B cell (primary cell): Measurements from ENCODE around the gene RAB11FIP5. TPM values are rescaled to one million over a fixed set of nuclear protein-coding genes. Genes with fewer than 3 reads are reported as not detected.

Experiments used
- ATAC-seq: fragments of 200-7000 bp; cut with Tn5 transposase; one replicate; pipeline ENCODE4 v1.10.0; 2021; ENCODE audit warnings: low read depth, mild to moderate bottlenecking, moderate number of reproducible peaks, moderate library complexity
- CTCF ChIA-PET: fragments of 350-600 bp; sonication (Branson Sonifier 250); formaldehyde crosslinking; loops from one replicate; lab custom pipeline; 2021; ENCODE audit warnings: antibody characterized with exemption, inconsistent platforms; lab: Charles Lee
- POLR2A ChIA-PET: fragments of 350-600 bp; sonication (Branson Sonifier 250); formaldehyde crosslinking; loops from one replicate; lab custom pipeline; 2021; ENCODE audit warnings: antibody characterized with exemption; lab: Charles Lee
- DNase-seq: peaks from one replicate; pipeline ENCODE4 v3.0.0; 2013
- H2AFZ ChIP-seq: 2 replicates; pipeline ENCODE4 v1.6.1; 2012; ENCODE audit warnings: mild to moderate bottlenecking, low read depth, low read length; ENCODE audit not compliant: insufficient read depth, poor library complexity, severe bottlenecking
- H3K27ac ChIP-seq, 2 donors: 1 replicate in 1 of 2; 2 replicates in 1 of 2; pipeline ENCODE4 v1.5.1; 2012 to 2013; ENCODE audit warnings: low read length in 2 of 2, mild to moderate bottlenecking in 2 of 2, moderate library complexity in 1 of 2
- H3K27me3 ChIP-seq, 4 experiments: fragments of 200-600 bp in 1 of 4; sonication (generic) in 1 of 4; replicated peaks in 1 of 4; 1 replicate in 2 of 4; 2 replicates in 2 of 4; pipeline versions ENCODE4 v1.6.1 to v1.7.0; 2013 to 2016; ENCODE audit warnings: low read length in 3 of 4, mild to moderate bottlenecking in 2 of 4, mixed read lengths in 1 of 4, moderate library complexity in 1 of 4; ENCODE audit not compliant: insufficient read depth in 4 of 4, control insufficient read depth in 3 of 4; ENCODE audit errors: control extremely low read depth in 1 of 4
- H3K36me3 ChIP-seq, 2 experiments: replicated peaks in 1 of 2; 1 replicate in 1 of 2; 2 replicates in 1 of 2; pipeline versions ENCODE4 v1.6.1 to v1.7.1; 2013; ENCODE audit warnings: low read length in 1 of 2; ENCODE audit not compliant: insufficient read depth in 2 of 2, control insufficient read depth in 1 of 2; ENCODE audit errors: control extremely low read depth in 1 of 2, extremely low read depth in 1 of 2
- H3K4me1 ChIP-seq, 2 donors: fragments of 200-600 bp in 1 of 2; sonication (generic) in 1 of 2; 1 replicate in 1 of 2; 2 replicates in 1 of 2; pipeline versions ENCODE4 v1.5.1 to v1.6.1; 2013 to 2017; ENCODE audit warnings: low read length in 2 of 2; ENCODE audit not compliant: control insufficient read depth in 2 of 2, insufficient read depth in 2 of 2
- H3K4me2 ChIP-seq: replicated peaks from 2 replicates; pipeline ENCODE3; 2012; ENCODE audit warnings: mild to moderate bottlenecking, low read depth, low read length; ENCODE audit not compliant: poor library complexity, severe bottlenecking
- H3K4me3 ChIP-seq, 5 experiments: fragments of 200-600 bp in 1 of 5; sonication (generic) in 1 of 5; 1 replicate in 3 of 5; 2 replicates in 2 of 5; pipeline versions ENCODE4 v1.5.1 to v1.7.0; 2011 to 2016; ENCODE audit warnings: low read length in 4 of 5, mild to moderate bottlenecking in 4 of 5, low read depth in 2 of 5, control low read depth in 1 of 5, moderate library complexity in 1 of 5; ENCODE audit not compliant: insufficient read depth in 1 of 5; ENCODE audit errors: control extremely low read depth in 1 of 5, extremely low read depth in 1 of 5
- H3K79me2 ChIP-seq: fragments of 200-600 bp; sonication (generic); one replicate; pipeline ENCODE4 v1.6.0; 2016; ENCODE audit warnings: low read length; ENCODE audit not compliant: control insufficient read depth, insufficient read depth
- H3K9ac ChIP-seq: fragments of 200-600 bp; sonication (generic); 2 replicates; pipeline ENCODE4 v1.6.1; 2017; ENCODE audit warnings: mild to moderate bottlenecking, low read length, moderate library complexity
- H3K9me3 ChIP-seq, 3 donors: one replicate each; pipeline versions ENCODE4 v1.6.1 to v1.7.1; 2013; ENCODE audit warnings: low read length in 2 of 3; ENCODE audit not compliant: control insufficient read depth in 2 of 3, insufficient read depth in 1 of 3; ENCODE audit errors: control extremely low read depth in 1 of 3
- H4K20me1 ChIP-seq: 2 replicates; pipeline ENCODE4 v1.6.0; 2012; ENCODE audit warnings: mild to moderate bottlenecking, low read length; ENCODE audit not compliant: insufficient read depth, control insufficient read depth, poor library complexity, severe bottlenecking
- H3K27ac Mint-ChIP-seq: one replicate; pipeline ENCODE4 v1.8.0; 2021; ENCODE audit warnings: mixed read lengths
- H3K27me3 Mint-ChIP-seq: one replicate; pipeline ENCODE4 v1.8.0; 2021; ENCODE audit warnings: mixed read lengths
- H3K4me1 Mint-ChIP-seq: one replicate; pipeline ENCODE4 v1.8.0; 2021; ENCODE audit warnings: mixed read lengths
- H3K4me3 Mint-ChIP-seq: one replicate; pipeline ENCODE4 v1.8.0; 2021; ENCODE audit warnings: mixed read lengths
- H3K9me3 Mint-ChIP-seq: one replicate; pipeline ENCODE4 v1.8.0; 2022; ENCODE audit warnings: mixed read lengths; ENCODE audit not compliant: insufficient read depth
- EZH2 ChIP-seq: IDR thresholded peaks from 2 replicates; pipeline ENCODE4 v1.6.1; 2012; ENCODE audit warnings: borderline replicate concordance, low read depth, mild to moderate bottlenecking, moderate library complexity, low read length; ENCODE audit not compliant: insufficient read depth, poor library complexity, severe bottlenecking
- WGBS: methylation state at CpG from one replicate; pipeline ENCODE4 v1.1.5; 2013; ENCODE audit warnings: missing lambda C conversion rate; ENCODE audit not compliant: insufficient coverage; 5-methylcytosine and 5-hydroxymethylcytosine counted together
- intact Hi-C: fragments of 100-400 bp; cut with micrococcal nuclease; formaldehyde crosslinking; loops from one replicate; pipeline ENCODE4 v1.10.0; 2022
- polyA plus RNA-seq: library from polyadenylated mRNA; depleted of rRNA; stranded (reverse); fragments of >200 nt; gene quantifications from 2 replicates; pipeline ENCODE4 v1.2.3, GENCODE V29; 2012
- total RNA-seq, 2 donors: library from RNA; stranded (reverse); fragments of 120-200 nt in 1 of 2; gene quantifications; 1 replicate in 1 of 2; 2 replicates in 1 of 2; pipeline versions ENCODE4 v1.2.3 to v1.2.4, GENCODE V29; 2013 to 2022
- TF ChIP-seq, protein P1 (sequence below): fragments of 200-600 bp; IDR thresholded peaks from one replicate; pipeline ENCODE4 v1.8.0; 2022; ENCODE audit warnings: antibody characterized with exemption, mild to moderate bottlenecking

Gene RAB11FIP5
- total and polyA plus RNA-seq, 2 donors (not counting 1 experiment from before 2014, with no cell fraction given): 1.7 to 4.6 TPM

DNA sequence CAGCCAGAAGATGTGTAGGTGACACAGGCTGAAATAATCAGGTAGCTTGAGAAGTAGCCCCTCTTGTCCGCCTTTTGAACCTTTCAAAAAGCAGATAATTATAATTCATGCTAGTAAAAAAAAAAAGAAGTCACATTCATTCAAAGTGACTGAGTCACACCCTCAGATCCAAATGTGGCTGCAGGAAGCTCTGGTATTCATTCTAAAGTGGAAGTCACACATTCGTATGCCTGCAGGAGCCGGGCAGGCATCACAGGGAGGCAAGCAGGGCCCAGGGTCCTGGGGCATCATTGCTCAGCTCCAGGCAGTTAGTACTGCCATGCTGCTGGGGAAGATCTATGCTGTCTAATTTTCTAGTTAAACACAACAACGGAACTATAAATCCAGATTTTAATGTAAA is 21.7 kb upstream of the RAB11FIP5 start:
- Mint-ChIP-seq H3K4me1 (no peaks in the 10 kb centered on the region), H3K4me3 (no peak overlapping the region), H3K9me3 (peaks cover 2% of the 10 kb centered on the region), H3K27me3 (peaks cover 14% of the 10 kb centered on the region), H3K27ac (no peak overlapping the region)
- H3K4me2 ChIP-seq: no peak overlapping the region
- ChIA-PET CTCF (no interaction called here), POLR2A (no interaction called here)
- H3K4me1 ChIP-seq: no peaks in the 10 kb centered on the region
- H3K27me3 ChIP-seq: peaks cover 0 to 7% (median 1%) of the 10 kb centered on the region in 4 experiments
- H3K9me3 ChIP-seq: no peaks in the 10 kb centered on the region
- H4K20me1 ChIP-seq: no peaks in the 10 kb centered on the region
- H3K27ac ChIP-seq: no peak overlapping the region
- H3K9ac ChIP-seq: no peak overlapping the region
- H3K36me3 ChIP-seq: no peaks in the 10 kb centered on the region
- intact Hi-C loops: no loop called here
- TF ChIP-seq EZH2: no peak
- TF ChIP-seq, protein P1, sequence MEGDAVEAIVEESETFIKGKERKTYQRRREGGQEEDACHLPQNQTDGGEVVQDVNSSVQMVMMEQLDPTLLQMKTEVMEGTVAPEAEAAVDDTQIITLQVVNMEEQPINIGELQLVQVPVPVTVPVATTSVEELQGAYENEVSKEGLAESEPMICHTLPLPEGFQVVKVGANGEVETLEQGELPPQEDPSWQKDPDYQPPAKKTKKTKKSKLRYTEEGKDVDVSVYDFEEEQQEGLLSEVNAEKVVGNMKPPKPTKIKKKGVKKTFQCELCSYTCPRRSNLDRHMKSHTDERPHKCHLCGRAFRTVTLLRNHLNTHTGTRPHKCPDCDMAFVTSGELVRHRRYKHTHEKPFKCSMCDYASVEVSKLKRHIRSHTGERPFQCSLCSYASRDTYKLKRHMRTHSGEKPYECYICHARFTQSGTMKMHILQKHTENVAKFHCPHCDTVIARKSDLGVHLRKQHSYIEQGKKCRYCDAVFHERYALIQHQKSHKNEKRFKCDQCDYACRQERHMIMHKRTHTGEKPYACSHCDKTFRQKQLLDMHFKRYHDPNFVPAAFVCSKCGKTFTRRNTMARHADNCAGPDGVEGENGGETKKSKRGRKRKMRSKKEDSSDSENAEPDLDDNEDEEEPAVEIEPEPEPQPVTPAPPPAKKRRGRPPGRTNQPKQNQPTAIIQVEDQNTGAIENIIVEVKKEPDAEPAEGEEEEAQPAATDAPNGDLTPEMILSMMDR: no peak
- no peak overlapping the region for H2AFZ ChIP-seq
- DNase-seq (no peak), ATAC-seq (no peak)
- WGBS: no CpG with 5 or more reads among the region's 4 CpGs
- H3K4me3 ChIP-seq: no peak overlapping the region
- no peaks in the 10 kb centered on the region for H3K79me2 ChIP-seq

DNA sequence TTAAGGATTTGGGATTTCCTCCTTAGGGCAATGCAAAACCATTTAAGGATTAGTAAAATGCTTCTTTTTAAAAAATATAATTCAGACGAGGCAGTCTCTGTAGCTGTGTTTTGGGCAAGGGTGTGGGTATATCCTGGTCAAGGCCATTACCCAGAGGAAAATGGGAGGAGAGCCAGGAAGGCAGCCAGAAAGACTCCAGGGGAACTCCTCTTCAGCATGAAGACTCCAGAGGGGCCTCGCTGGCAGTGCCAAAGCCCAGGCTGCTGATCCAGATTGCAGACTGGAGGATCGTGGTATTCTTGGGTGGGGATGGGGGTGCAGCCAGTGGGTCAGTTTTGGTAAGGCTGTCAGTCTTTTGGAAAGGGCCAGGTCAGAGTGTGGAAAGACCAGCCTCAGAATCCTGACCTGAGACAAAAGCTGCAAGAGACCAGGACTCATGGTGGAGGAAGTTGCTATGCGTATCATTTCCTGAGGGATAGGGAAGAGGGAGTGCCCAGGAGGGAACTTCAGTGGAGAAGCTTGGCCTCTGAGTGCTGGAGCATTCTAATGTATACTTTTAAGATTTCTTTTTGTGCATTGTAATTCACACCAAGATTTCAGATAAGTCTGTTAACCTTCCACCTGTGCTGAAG is 20.9 kb upstream of the RAB11FIP5 start:
- H3K79me2 ChIP-seq: no peaks in the 10 kb centered on the region
- no peak overlapping the region for H3K4me3 ChIP-seq
- H3K27ac ChIP-seq: no peak overlapping the region
- H2AFZ ChIP-seq: no peak overlapping the region
- Mint-ChIP-seq H3K9me3 (peaks cover 2% of the 10 kb centered on the region), H3K4me3 (no peak overlapping the region), H3K27me3 (peaks cover 22% of the 10 kb centered on the region), H3K4me1 (no peaks in the 10 kb centered on the region), H3K27ac (no peak overlapping the region)
- H3K27me3 ChIP-seq: peaks cover 0 to 10% (median 2%) of the 10 kb centered on the region in 4 experiments
- intact Hi-C loops: no loop called here
- ChIA-PET CTCF (no interaction called here), POLR2A (no interaction called here)
- H3K9ac ChIP-seq: no peak overlapping the region
- H3K36me3 ChIP-seq: no peaks in the 10 kb centered on the region
- no peak for TF ChIP-seq EZH2
- TF ChIP-seq, protein P1: no peak
- ATAC-seq (no peak), DNase-seq (no peak)
- H3K4me2 ChIP-seq: no peak overlapping the region
- no peaks in the 10 kb centered on the region for H3K9me3 ChIP-seq
- no peaks in the 10 kb centered on the region for H4K20me1 ChIP-seq
- H3K4me1 ChIP-seq: no peaks in the 10 kb centered on the region
- WGBS: 94% methylated on average over 2 of the region's 4 CpGs
